K562 (cell line): ENCODE results near the gene NFS1. TPM values are rescaled to one million over a fixed set of nuclear protein-coding genes. Genes with fewer than 3 reads are reported as not detected.

Source experiments
- EWSR1 ChIP-seq: fragments of 450-650 bp; IDR thresholded peaks from 2 replicates; pipeline ENCODE4 v1.6.1; 2018; ENCODE audit warnings: borderline replicate concordance, mild to moderate bottlenecking, low read depth, moderate library complexity; ENCODE audit not compliant: partially characterized antibody
- ID3 ChIP-seq, 2 experiments: fragments of 250-450 bp in 1 of 2; fragments of 450-650 bp in 1 of 2; sonication (Bioruptor Pico) in 1 of 2; IDR thresholded peaks; 2 replicates each; pipeline versions ENCODE4 v1.6.1 to v1.8.0; 2016 to 2021; ENCODE audit warnings: mild to moderate bottlenecking in 2 of 2, moderate library complexity in 2 of 2, missing compliant biosample characterization in 1 of 2, missing genetic modification characterization in 1 of 2
- POLR2A ChIP-seq: fragments of 450-650 bp; conservative IDR thresholded peaks from 2 replicates; pipeline ENCODE4 v1.6.1; 2016
- RFX7 ChIP-seq: fragments of 250-450 bp; sonication (Bioruptor Pico); IDR thresholded peaks from 2 replicates; pipeline ENCODE4 v1.5.1; 2021; ENCODE audit warnings: mild to moderate bottlenecking
- SPI1 ChIP-seq: IDR thresholded peaks from 2 replicates; pipeline ENCODE4 v1.6.1; 2011; ENCODE audit warnings: low read depth, low read length, control low read depth, borderline replicate concordance
- ZKSCAN1 ChIP-seq: fragments of 150-350 bp; IDR thresholded peaks from 2 replicates; pipeline ENCODE4 v1.6.1; 2016; ENCODE audit warnings: low read depth, low read length
- ZNF347 ChIP-seq: fragments of 450-650 bp; formaldehyde crosslinking; IDR thresholded peaks from 2 replicates; pipeline ENCODE4 v1.4.0; 2020; ENCODE audit warnings: low read depth, mild to moderate bottlenecking, moderate library complexity
- ZNF384 ChIP-seq: IDR thresholded peaks from 2 replicates; pipeline ENCODE4 v1.6.1; 2012; ENCODE audit warnings: low read depth, low read length, improper control_type of control experiment
- ZSCAN29 ChIP-seq: fragments of 450-650 bp; IDR thresholded peaks from 2 replicates; pipeline ENCODE4 v1.6.1; 2017
- polyA plus RNA-seq, 8 experiments: library from polyadenylated mRNA; depleted of rRNA in 4 of 8; stranded (reverse) in 5 of 8; unstranded in 3 of 8; fragments of >200 nt; fragmentation: Nextera tagmentation in 2 of 8; fragmentation: Illumina TruSeq in 1 of 8; extraction: Ambion mirVana in 2 of 8; extraction: Trizol in 1 of 8; gene quantifications; 2 replicates each; pipeline versions ENCODE4 v1.2.1 to v1.2.3, GENCODE V29; 2011 to 2014; ENCODE audit warnings: inconsistent platforms in 1 of 8, missing spikeins in 1 of 8
- total RNA-seq, 7 experiments: library from RNA; depleted of rRNA in 6 of 7; stranded (reverse); fragments of >200 nt in 6 of 7; fragmentation: Illumina TruSeq in 2 of 7; extraction: Trizol in 2 of 7; gene quantifications; 2 replicates each; pipeline versions ENCODE4 v1.2.1 to v1.2.3, GENCODE V29; 2011 to 2021; ENCODE audit warnings: low replicate concordance in 1 of 7
- TF ChIP-seq, protein P1 (sequence below): fragments of 200-400 bp; formaldehyde crosslinking; IDR thresholded peaks from 2 replicates; pipeline ENCODE4 v1.6.1; 2017; ENCODE audit warnings: mild to moderate bottlenecking, low read depth, low read length, moderate library complexity
- TF ChIP-seq, protein P2 (sequence below): fragments of 450-650 bp; IDR thresholded peaks from 2 replicates; pipeline ENCODE4 v1.6.1; 2016; ENCODE audit warnings: missing biosample characterization, missing genetic modification characterization
- TF ChIP-seq, protein P3 (sequence below): fragments of 450-650 bp; IDR thresholded peaks from 2 replicates; pipeline ENCODE4 v1.6.1; 2016; ENCODE audit warnings: mild to moderate bottlenecking, moderate library complexity

The NFS1 gene
- total and polyA plus RNA-seq, 9 of the 15 experiments (the other 6 are each of a cell fraction or from before 2014, with no cell fraction given): 11.5 to 84.8 (median 47.1) TPM

- TF ChIP-seq, protein P1, sequence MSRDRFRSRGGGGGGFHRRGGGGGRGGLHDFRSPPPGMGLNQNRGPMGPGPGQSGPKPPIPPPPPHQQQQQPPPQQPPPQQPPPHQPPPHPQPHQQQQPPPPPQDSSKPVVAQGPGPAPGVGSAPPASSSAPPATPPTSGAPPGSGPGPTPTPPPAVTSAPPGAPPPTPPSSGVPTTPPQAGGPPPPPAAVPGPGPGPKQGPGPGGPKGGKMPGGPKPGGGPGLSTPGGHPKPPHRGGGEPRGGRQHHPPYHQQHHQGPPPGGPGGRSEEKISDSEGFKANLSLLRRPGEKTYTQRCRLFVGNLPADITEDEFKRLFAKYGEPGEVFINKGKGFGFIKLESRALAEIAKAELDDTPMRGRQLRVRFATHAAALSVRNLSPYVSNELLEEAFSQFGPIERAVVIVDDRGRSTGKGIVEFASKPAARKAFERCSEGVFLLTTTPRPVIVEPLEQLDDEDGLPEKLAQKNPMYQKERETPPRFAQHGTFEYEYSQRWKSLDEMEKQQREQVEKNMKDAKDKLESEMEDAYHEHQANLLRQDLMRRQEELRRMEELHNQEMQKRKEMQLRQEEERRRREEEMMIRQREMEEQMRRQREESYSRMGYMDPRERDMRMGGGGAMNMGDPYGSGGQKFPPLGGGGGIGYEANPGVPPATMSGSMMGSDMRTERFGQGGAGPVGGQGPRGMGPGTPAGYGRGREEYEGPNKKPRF: no peak
- TF ChIP-seq, protein P2, sequence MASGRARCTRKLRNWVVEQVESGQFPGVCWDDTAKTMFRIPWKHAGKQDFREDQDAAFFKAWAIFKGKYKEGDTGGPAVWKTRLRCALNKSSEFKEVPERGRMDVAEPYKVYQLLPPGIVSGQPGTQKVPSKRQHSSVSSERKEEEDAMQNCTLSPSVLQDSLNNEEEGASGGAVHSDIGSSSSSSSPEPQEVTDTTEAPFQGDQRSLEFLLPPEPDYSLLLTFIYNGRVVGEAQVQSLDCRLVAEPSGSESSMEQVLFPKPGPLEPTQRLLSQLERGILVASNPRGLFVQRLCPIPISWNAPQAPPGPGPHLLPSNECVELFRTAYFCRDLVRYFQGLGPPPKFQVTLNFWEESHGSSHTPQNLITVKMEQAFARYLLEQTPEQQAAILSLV (tag): no peak
- TF ChIP-seq RFX7 (CRISPR knock-in tag) (no peak), POLR2A (peak; percentile 97), ID3 (CRISPR knock-in tag; IDR thresholded peaks at IDR 0.05) (no peak), ID3 (tag; IDR thresholded peaks at IDR 0.05) (peak; percentile 50; the same call in 1 of the 2 replicates), ZSCAN29 (peak; percentile 53; the same call in 1 of the 2 replicates), ZKSCAN1 (no peak), ZNF384 (no peak), EWSR1 (no peak), SPI1 (no peak; the same call in 1 of the 2 replicates), ZNF347 (CRISPR knock-in tag) (no peak)
- TF ChIP-seq, protein P3, sequence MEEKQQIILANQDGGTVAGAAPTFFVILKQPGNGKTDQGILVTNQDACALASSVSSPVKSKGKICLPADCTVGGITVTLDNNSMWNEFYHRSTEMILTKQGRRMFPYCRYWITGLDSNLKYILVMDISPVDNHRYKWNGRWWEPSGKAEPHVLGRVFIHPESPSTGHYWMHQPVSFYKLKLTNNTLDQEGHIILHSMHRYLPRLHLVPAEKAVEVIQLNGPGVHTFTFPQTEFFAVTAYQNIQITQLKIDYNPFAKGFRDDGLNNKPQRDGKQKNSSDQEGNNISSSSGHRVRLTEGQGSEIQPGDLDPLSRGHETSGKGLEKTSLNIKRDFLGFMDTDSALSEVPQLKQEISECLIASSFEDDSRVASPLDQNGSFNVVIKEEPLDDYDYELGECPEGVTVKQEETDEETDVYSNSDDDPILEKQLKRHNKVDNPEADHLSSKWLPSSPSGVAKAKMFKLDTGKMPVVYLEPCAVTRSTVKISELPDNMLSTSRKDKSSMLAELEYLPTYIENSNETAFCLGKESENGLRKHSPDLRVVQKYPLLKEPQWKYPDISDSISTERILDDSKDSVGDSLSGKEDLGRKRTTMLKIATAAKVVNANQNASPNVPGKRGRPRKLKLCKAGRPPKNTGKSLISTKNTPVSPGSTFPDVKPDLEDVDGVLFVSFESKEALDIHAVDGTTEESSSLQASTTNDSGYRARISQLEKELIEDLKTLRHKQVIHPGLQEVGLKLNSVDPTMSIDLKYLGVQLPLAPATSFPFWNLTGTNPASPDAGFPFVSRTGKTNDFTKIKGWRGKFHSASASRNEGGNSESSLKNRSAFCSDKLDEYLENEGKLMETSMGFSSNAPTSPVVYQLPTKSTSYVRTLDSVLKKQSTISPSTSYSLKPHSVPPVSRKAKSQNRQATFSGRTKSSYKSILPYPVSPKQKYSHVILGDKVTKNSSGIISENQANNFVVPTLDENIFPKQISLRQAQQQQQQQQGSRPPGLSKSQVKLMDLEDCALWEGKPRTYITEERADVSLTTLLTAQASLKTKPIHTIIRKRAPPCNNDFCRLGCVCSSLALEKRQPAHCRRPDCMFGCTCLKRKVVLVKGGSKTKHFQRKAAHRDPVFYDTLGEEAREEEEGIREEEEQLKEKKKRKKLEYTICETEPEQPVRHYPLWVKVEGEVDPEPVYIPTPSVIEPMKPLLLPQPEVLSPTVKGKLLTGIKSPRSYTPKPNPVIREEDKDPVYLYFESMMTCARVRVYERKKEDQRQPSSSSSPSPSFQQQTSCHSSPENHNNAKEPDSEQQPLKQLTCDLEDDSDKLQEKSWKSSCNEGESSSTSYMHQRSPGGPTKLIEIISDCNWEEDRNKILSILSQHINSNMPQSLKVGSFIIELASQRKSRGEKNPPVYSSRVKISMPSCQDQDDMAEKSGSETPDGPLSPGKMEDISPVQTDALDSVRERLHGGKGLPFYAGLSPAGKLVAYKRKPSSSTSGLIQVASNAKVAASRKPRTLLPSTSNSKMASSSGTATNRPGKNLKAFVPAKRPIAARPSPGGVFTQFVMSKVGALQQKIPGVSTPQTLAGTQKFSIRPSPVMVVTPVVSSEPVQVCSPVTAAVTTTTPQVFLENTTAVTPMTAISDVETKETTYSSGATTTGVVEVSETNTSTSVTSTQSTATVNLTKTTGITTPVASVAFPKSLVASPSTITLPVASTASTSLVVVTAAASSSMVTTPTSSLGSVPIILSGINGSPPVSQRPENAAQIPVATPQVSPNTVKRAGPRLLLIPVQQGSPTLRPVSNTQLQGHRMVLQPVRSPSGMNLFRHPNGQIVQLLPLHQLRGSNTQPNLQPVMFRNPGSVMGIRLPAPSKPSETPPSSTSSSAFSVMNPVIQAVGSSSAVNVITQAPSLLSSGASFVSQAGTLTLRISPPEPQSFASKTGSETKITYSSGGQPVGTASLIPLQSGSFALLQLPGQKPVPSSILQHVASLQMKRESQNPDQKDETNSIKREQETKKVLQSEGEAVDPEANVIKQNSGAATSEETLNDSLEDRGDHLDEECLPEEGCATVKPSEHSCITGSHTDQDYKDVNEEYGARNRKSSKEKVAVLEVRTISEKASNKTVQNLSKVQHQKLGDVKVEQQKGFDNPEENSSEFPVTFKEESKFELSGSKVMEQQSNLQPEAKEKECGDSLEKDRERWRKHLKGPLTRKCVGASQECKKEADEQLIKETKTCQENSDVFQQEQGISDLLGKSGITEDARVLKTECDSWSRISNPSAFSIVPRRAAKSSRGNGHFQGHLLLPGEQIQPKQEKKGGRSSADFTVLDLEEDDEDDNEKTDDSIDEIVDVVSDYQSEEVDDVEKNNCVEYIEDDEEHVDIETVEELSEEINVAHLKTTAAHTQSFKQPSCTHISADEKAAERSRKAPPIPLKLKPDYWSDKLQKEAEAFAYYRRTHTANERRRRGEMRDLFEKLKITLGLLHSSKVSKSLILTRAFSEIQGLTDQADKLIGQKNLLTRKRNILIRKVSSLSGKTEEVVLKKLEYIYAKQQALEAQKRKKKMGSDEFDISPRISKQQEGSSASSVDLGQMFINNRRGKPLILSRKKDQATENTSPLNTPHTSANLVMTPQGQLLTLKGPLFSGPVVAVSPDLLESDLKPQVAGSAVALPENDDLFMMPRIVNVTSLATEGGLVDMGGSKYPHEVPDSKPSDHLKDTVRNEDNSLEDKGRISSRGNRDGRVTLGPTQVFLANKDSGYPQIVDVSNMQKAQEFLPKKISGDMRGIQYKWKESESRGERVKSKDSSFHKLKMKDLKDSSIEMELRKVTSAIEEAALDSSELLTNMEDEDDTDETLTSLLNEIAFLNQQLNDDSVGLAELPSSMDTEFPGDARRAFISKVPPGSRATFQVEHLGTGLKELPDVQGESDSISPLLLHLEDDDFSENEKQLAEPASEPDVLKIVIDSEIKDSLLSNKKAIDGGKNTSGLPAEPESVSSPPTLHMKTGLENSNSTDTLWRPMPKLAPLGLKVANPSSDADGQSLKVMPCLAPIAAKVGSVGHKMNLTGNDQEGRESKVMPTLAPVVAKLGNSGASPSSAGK: peak; percentile 95
These were observed 34.5 kb downstream of the NFS1 start, which contains the start of the genes CPNE1 and RBM12 (continued) for GRCh38 chr20:35664466-35665206.
